ENCODE data around the gene FHIT. TPM values are rescaled to one million over a fixed set of nuclear protein-coding genes. Genes with fewer than 3 reads are reported as not detected.
A peak's percentile ranks its signal among the peaks of the same experiment; 100 is the strongest.

FHIT gene
- total RNA-seq, 1 experiment from 2014 or later = 20.1 TPM

GRCh38 chr3:60190073-60190472 lies 1061.2 kb downstream of the FHIT start:
- POLR2A ChIA-PET = no interaction called here
- CTCF ChIA-PET = interaction anchor here (0.6 to 0.7 kb wide), 2 partner anchors 13 to 421 kb away, joined by 3 to 4 read pairs; no protein-coding TSS in a partner anchor
- no peak overlapping the region for H3K4me3 Mint-ChIP-seq (ENCODE audit: unreplicated experiment)
- no peaks in the 10 kb centered on the region for H3K27me3 Mint-ChIP-seq (ENCODE audit: insufficient read depth, unreplicated experiment)
- H3K9me3 Mint-ChIP-seq (ENCODE audit: unreplicated experiment) = no peaks in the 10 kb centered on the region
- no peak overlapping the region for H3K27ac Mint-ChIP-seq (ENCODE audit: low read depth, unreplicated experiment)
- no TSS peak for BruUV-seq (replicated peaks)
- intact Hi-C loops (cut with micrococcal nuclease) = no loop called here
- no peaks in the 10 kb centered on the region for H3K4me1 Mint-ChIP-seq (ENCODE audit: insufficient read depth, unreplicated experiment)
- TF ChIP-seq CTCF (IDR thresholded peaks at IDR 0.05; ENCODE audit: unreplicated experiment) = no peak
- DNase-seq (ENCODE audit: unreplicated experiment) = peak; percentile 6
- peaks cover 12% of the 10 kb centered on the region for H3K36me3 Mint-ChIP-seq (ENCODE audit: insufficient read depth, unreplicated experiment)

- no peak for DNase-seq (ENCODE audit: unreplicated experiment)
- H3K36me3 Mint-ChIP-seq (ENCODE audit: insufficient read depth, unreplicated experiment) = peaks cover 12% of the 10 kb centered on the region
- H3K27me3 Mint-ChIP-seq (ENCODE audit: insufficient read depth, unreplicated experiment) = no peaks in the 10 kb centered on the region
- POLR2A ChIA-PET = interaction anchor here (0.9 kb wide), 1 partner anchor 8 kb away, joined by 3 read pairs; no protein-coding TSS in a partner anchor
- H3K9me3 Mint-ChIP-seq (ENCODE audit: unreplicated experiment) = no peaks in the 10 kb centered on the region
- TF ChIP-seq CTCF (IDR thresholded peaks at IDR 0.05; ENCODE audit: unreplicated experiment) = no peak
- H3K4me3 Mint-ChIP-seq (ENCODE audit: unreplicated experiment) = no peak overlapping the region
- no peak overlapping the region for H3K27ac Mint-ChIP-seq (ENCODE audit: low read depth, unreplicated experiment)
- CTCF ChIA-PET = interaction anchor here (0.6 kb wide), 1 partner anchor 143 kb away, joined by 3 read pairs; no protein-coding TSS in a partner anchor
- no TSS peak for BruUV-seq (replicated peaks)
- intact Hi-C loops (cut with micrococcal nuclease) = no loop called here
- no peaks in the 10 kb centered on the region for H3K4me1 Mint-ChIP-seq (ENCODE audit: insufficient read depth, unreplicated experiment)
Measured at GRCh38 chr3:60189304-60189703, 1061.9 kb downstream of the FHIT start.

- H3K27me3 Mint-ChIP-seq (ENCODE audit: insufficient read depth, unreplicated experiment) = no peaks in the 10 kb centered on the region
Measured at GRCh38 chr3:60188803-60189202, 1062.4 kb downstream of the FHIT start.

GRCh38 chr3:60187343-60187742 lies 1063.9 kb downstream of the FHIT start:
- no peak for DNase-seq (ENCODE audit: unreplicated experiment)
- CTCF ChIA-PET = interaction anchor here (0.6 kb wide), 1 partner anchor 1905 kb away, joined by 3 read pairs; no protein-coding TSS in a partner anchor
- BruUV-seq (replicated peaks) = no TSS peak
- Mint-ChIP-seq H3K9me3 (ENCODE audit: unreplicated experiment) (no peaks in the 10 kb centered on the region), H3K27me3 (ENCODE audit: insufficient read depth, unreplicated experiment) (no peaks in the 10 kb centered on the region), H3K4me3 (ENCODE audit: unreplicated experiment) (no peak overlapping the region), H3K36me3 (ENCODE audit: insufficient read depth, unreplicated experiment) (peaks cover 12% of the 10 kb centered on the region), H3K27ac (ENCODE audit: low read depth, unreplicated experiment) (no peak overlapping the region), H3K4me1 (ENCODE audit: insufficient read depth, unreplicated experiment) (no peaks in the 10 kb centered on the region)
- POLR2A ChIA-PET = no interaction called here
- intact Hi-C loops (cut with micrococcal nuclease) = no loop called here
- no peak for TF ChIP-seq CTCF (IDR thresholded peaks at IDR 0.05; ENCODE audit: unreplicated experiment)

More at GRCh38 chr3:60188803-60189202, 1062.4 kb downstream of the FHIT start:
- H3K4me3 Mint-ChIP-seq (ENCODE audit: unreplicated experiment) = no peak overlapping the region
- no peak for TF ChIP-seq CTCF (IDR thresholded peaks at IDR 0.05; ENCODE audit: unreplicated experiment)
- no peak for DNase-seq (ENCODE audit: unreplicated experiment)
- no TSS peak for BruUV-seq (replicated peaks)
- H3K9me3 Mint-ChIP-seq (ENCODE audit: unreplicated experiment) = no peaks in the 10 kb centered on the region
- H3K4me1 Mint-ChIP-seq (ENCODE audit: insufficient read depth, unreplicated experiment) = no peaks in the 10 kb centered on the region
- intact Hi-C loops (cut with micrococcal nuclease) = no loop called here
- H3K36me3 Mint-ChIP-seq (ENCODE audit: insufficient read depth, unreplicated experiment) = peaks cover 12% of the 10 kb centered on the region
- ChIA-PET CTCF (interaction anchor here (0.6 kb wide), 1 partner anchor 144 kb away, joined by 3 read pairs; no protein-coding TSS in a partner anchor), POLR2A (interaction anchor here (0.6 to 0.9 kb wide), 2 partner anchors 9 to 158 kb away, joined by 3 read pairs; no protein-coding TSS in a partner anchor)
- no peak overlapping the region for H3K27ac Mint-ChIP-seq (ENCODE audit: low read depth, unreplicated experiment)

All from MCF 10A (cell line).